Uterus (tissue), 4 donors: Measurements from ENCODE around the gene IGF1R. TPM values are rescaled to one million over a fixed set of nuclear protein-coding genes. Genes with fewer than 3 reads are reported as not detected.

Source experiments
- DNase-seq, 2 donors: peaks; one replicate each; pipeline ENCODE4 v3.0.0-alpha.2; 2019 to 2020
- H3K27ac ChIP-seq, 2 donors: fragments of 200-600 bp; sonication (generic); 1 replicate in 1 of 2; 2 replicates in 1 of 2; pipeline ENCODE4 v1.5.1; 2016 to 2018
- H3K27me3 ChIP-seq, 2 donors: fragments of 200-600 bp; sonication (generic); one replicate each; pipeline ENCODE4 v1.5.1; 2018 to 2019; ENCODE audit warnings: control low read depth in 1 of 2
- H3K36me3 ChIP-seq, 2 donors: fragments of 200-600 bp; sonication (generic); one replicate each; pipeline ENCODE4 v1.5.1; 2019; ENCODE audit warnings: control low read depth in 1 of 2
- H3K4me1 ChIP-seq, 2 donors: fragments of 200-600 bp; sonication (generic); one replicate each; pipeline ENCODE4 v1.5.1; 2018 to 2019; ENCODE audit warnings: control low read depth in 1 of 2
- H3K4me3 ChIP-seq, 2 donors: fragments of 200-600 bp; sonication (generic); 1 replicate in 1 of 2; 2 replicates in 1 of 2; pipeline ENCODE4 v1.5.1; 2018 to 2019; ENCODE audit warnings: mild to moderate bottlenecking in 1 of 2
- H3K9me3 ChIP-seq, 2 donors: fragments of 200-600 bp; sonication (generic); one replicate each; pipeline ENCODE4 v1.5.1; 2019; ENCODE audit warnings: control low read depth in 1 of 2
- CTCF ChIP-seq, 4 experiments: fragments of 200-600 bp in 2 of 4; fragments of 450-650 bp in 2 of 4; sonication (generic) in 2 of 4; IDR thresholded peaks; one replicate each; pipeline ENCODE4 v1.5.1; 2016 to 2019; ENCODE audit warnings: antibody characterized with exemption in 4 of 4, mild to moderate bottlenecking in 2 of 4, moderate library complexity in 1 of 4
- POLR2A ChIP-seq, 2 donors: fragments of 450-650 bp; IDR thresholded peaks; one replicate each; pipeline ENCODE4 v1.6.1; 2016; ENCODE audit warnings: antibody characterized with exemption in 2 of 2, mild to moderate bottlenecking in 1 of 2, moderate library complexity in 1 of 2
- intact Hi-C: fragments of 100-400 bp; cut with DNase I; formaldehyde crosslinking; loops from one replicate; pipeline ENCODE4 v1.15.1; 2023; ENCODE audit warnings: low total_unique reads
- total RNA-seq, 4 donors: library from RNA; depleted of rRNA in 3 of 4; stranded (reverse); fragments of >200 nt in 3 of 4; gene quantifications; one replicate each; pipeline versions ENCODE4 v1.1.0 to v1.2.4, GENCODE V29; 2014 to 2023
- donor health status: DM: yes; HTN: yes; CAD: no.

Gene IGF1R
- total RNA-seq, 4 donors from 2014 or later = 30.0 to 95.2 (median 57.5) TPM

- Histone ChIP-seq H3K4me3 (no peak overlapping the region), H3K4me1 (peaks cover 0 to 3% of the 10 kb centered on the region in 2 donors), H3K27ac (no peak overlapping the region), H3K36me3 (no peaks in the 10 kb centered on the region), H3K9me3 (no peaks in the 10 kb centered on the region), H3K27me3 (no peaks in the 10 kb centered on the region)
- TF ChIP-seq POLR2A (IDR thresholded peaks at IDR 0.05) (no peak), CTCF (IDR thresholded peaks at IDR 0.05) (no peak)
- no peak for DNase-seq
- intact Hi-C loops = no loop called here
Observed at GRCh38 chr15:98785431-98785806, 137.1 kb downstream of the IGF1R start.

GRCh38 chr15:98785807-98786621 lies 137.7 kb downstream of the IGF1R start:
- H3K4me3 ChIP-seq = no peak overlapping the region
- intact Hi-C loops = no loop called here
- no peaks in the 10 kb centered on the region for H3K27me3 ChIP-seq
- no peaks in the 10 kb centered on the region for H3K36me3 ChIP-seq
- H3K9me3 ChIP-seq = no peaks in the 10 kb centered on the region
- TF ChIP-seq POLR2A (IDR thresholded peaks at IDR 0.05) (no peak), CTCF (IDR thresholded peaks at IDR 0.05) (no peak)
- no peak overlapping the region for H3K27ac ChIP-seq
- DNase-seq = no peak
- H3K4me1 ChIP-seq = peaks cover 0 to 3% of the 10 kb centered on the region in 2 donors

GRCh38 chr15:98786717-98787116 lies 138.4 kb downstream of the IGF1R start:
- DNase-seq = no peak
- H3K27me3 ChIP-seq = no peaks in the 10 kb centered on the region
- H3K27ac ChIP-seq = no peak overlapping the region
- H3K36me3 ChIP-seq = no peaks in the 10 kb centered on the region
- no peak overlapping the region for H3K4me3 ChIP-seq
- no peak for TF ChIP-seq CTCF (IDR thresholded peaks at IDR 0.05)
- TF ChIP-seq POLR2A (IDR thresholded peaks at IDR 0.05) = no peak
- H3K9me3 ChIP-seq = no peaks in the 10 kb centered on the region
- intact Hi-C loops = no loop called here
- peaks cover 0 to 3% of the 10 kb centered on the region in 2 donors for H3K4me1 ChIP-seq

- Histone ChIP-seq H3K4me1 (peaks cover 0 to 7% of the 10 kb centered on the region in 2 donors), H3K4me3 (no peak overlapping the region), H3K27ac (no peak overlapping the region), H3K36me3 (no peaks in the 10 kb centered on the region), H3K9me3 (no peaks in the 10 kb centered on the region), H3K27me3 (no peaks in the 10 kb centered on the region)
- intact Hi-C loops = no loop called here
- no peak for DNase-seq
- TF ChIP-seq CTCF (IDR thresholded peaks at IDR 0.05) = no peak
- no peak for TF ChIP-seq POLR2A (IDR thresholded peaks at IDR 0.05)
Observed at GRCh38 chr15:98787194-98787593, 138.9 kb downstream of the IGF1R start.

- intact Hi-C loops = no loop called here
- Histone ChIP-seq H3K36me3 (no peaks in the 10 kb centered on the region), H3K27ac (no peak overlapping the region), H3K4me3 (no peak overlapping the region), H3K27me3 (no peaks in the 10 kb centered on the region), H3K9me3 (no peaks in the 10 kb centered on the region), H3K4me1 (peaks cover 0 to 4% of the 10 kb centered on the region in 2 donors)
- TF ChIP-seq CTCF (IDR thresholded peaks at IDR 0.05) (no peak), POLR2A (IDR thresholded peaks at IDR 0.05) (no peak)
- no peak for DNase-seq
Observed at GRCh38 chr15:98787936-98788757, 139.8 kb downstream of the IGF1R start.
